ENCODE measurements around the gene TAF4B.
"Not testable (repeated sequence)": the region's sequence is repeated elsewhere in the genome, so short reads cannot be mapped to it uniquely, and the experiment has no call there.

The TAF4B gene

DNA sequence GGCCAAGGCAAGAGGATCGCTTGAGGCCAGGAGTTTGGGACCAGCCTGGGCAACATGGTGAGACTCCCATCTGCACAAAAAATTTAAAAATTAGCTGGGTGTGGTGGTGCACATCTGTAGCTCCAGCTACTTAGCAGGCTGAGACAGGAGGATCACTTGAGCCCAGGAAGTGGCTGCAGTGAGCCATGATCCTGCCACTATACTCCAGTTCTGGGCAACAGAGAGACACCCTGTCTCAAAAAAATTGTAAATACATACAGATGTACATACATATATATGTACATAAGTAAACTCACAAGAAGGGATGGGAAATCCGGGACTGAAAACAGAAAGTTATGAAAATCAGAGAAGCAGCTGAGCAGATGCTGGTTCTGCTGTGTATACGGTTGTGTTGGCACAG, 29.6 kb upstream of the TAF4B start:
- no peak overlapping the region for H3K4me3 ChIP-seq (ENCODE audit: low read depth, low read length)
- TF ChIP-seq, protein P1, sequence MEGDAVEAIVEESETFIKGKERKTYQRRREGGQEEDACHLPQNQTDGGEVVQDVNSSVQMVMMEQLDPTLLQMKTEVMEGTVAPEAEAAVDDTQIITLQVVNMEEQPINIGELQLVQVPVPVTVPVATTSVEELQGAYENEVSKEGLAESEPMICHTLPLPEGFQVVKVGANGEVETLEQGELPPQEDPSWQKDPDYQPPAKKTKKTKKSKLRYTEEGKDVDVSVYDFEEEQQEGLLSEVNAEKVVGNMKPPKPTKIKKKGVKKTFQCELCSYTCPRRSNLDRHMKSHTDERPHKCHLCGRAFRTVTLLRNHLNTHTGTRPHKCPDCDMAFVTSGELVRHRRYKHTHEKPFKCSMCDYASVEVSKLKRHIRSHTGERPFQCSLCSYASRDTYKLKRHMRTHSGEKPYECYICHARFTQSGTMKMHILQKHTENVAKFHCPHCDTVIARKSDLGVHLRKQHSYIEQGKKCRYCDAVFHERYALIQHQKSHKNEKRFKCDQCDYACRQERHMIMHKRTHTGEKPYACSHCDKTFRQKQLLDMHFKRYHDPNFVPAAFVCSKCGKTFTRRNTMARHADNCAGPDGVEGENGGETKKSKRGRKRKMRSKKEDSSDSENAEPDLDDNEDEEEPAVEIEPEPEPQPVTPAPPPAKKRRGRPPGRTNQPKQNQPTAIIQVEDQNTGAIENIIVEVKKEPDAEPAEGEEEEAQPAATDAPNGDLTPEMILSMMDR (IDR thresholded peaks at IDR 0.05; ENCODE audit: low read depth, low read length, missing control alignments) = no peak
- DNase-seq (ENCODE audit: low read depth) = no peak

DNA sequence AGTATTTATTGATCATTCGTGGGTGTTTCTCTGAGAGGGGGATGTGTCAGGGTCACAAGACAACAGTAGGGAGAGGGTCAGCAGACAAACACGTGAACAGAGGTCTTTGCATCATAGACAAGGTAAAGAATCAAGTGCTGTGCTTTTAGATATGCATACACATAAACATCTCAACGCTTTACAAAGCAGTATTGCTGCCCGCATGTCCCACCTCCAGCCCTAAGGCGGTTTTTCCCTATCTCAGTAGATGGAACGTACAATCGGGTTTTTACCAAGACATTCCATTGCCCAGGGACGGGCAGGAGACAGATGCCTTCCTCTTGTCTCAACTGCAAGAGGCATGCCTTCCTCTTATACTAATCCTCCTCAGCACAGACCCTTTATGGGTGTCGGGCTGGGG, 24.2 kb upstream of the TAF4B start:
- not testable (repeated sequence) for H3K4me3 ChIP-seq (ENCODE audit: low read depth, low read length); DNase-seq (ENCODE audit: low read depth)

DNA sequence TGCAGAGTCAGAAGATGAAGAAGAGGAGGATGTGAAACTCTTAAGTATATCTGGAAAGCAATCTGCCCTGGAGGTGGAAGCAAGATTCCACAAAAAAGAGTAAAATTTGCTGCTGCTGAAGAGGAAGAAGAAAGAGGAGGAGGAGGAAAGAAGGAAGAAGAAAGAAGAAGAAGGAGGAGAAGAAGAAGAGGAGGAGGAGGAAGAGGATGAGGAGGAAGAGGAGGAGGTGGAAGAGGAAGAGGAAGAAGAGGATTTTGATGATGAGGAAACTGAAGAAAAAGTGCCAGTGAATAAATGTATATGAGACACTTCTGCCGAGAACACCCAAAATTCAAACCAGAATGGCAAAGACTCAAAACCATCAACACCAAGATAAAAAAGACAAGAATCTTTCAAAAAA, 20.9 kb upstream of the TAF4B start:
- no peak for DNase-seq (ENCODE audit: low read depth)
- TF ChIP-seq, protein P1 (IDR thresholded peaks at IDR 0.05; ENCODE audit: low read depth, low read length, missing control alignments) = no peak
- H3K4me3 ChIP-seq (ENCODE audit: low read depth, low read length) = no peak overlapping the region

DNA sequence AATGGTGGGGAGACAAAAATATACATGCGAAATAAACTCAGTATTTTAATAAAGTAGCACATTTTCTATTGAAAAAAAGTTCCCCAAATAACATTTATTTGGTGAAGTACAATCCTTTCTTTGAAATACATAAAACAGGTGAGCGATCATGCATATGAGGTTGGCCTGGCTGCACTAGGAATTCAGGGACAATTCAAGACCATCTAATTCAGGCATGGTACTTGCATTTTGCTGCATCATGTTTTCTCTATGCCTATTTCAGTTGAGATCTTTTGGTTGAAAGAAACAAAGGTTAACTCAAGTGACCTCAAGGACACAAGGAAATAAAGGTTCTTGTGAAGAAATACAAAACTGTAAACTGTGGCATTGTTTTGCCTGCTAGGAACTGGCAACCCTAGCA, 19.8 kb upstream of the TAF4B start:
- TF ChIP-seq, protein P1 (IDR thresholded peaks at IDR 0.05; ENCODE audit: low read depth, low read length, missing control alignments) = no peak
- no peak for DNase-seq (ENCODE audit: low read depth)
- no peak overlapping the region for H3K4me3 ChIP-seq (ENCODE audit: low read depth, low read length)

DNA sequence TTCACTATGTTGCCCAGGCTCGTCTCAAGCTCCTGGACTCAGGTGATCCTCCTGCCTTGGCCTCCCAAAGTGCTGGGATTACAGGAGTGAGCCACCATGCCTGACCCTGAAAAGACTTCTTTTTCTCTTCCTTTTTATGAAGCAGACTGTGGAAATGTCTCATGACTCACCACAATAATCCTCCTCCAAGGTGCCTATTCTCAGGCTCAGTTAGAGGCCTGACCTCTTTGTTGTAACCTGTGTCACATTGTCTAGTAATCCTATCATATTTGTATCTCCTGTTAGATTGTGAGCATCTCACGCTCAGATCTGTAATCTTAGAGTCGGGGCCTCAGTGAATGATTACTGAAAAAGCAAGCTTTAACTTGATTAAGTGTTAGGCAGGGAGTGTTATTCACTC, 18.3 kb upstream of the TAF4B start:
- no peak for DNase-seq (ENCODE audit: low read depth)
- TF ChIP-seq, protein P1 (IDR thresholded peaks at IDR 0.05; ENCODE audit: low read depth, low read length, missing control alignments) = no peak
- no peak overlapping the region for H3K4me3 ChIP-seq (ENCODE audit: low read depth, low read length)

DNA sequence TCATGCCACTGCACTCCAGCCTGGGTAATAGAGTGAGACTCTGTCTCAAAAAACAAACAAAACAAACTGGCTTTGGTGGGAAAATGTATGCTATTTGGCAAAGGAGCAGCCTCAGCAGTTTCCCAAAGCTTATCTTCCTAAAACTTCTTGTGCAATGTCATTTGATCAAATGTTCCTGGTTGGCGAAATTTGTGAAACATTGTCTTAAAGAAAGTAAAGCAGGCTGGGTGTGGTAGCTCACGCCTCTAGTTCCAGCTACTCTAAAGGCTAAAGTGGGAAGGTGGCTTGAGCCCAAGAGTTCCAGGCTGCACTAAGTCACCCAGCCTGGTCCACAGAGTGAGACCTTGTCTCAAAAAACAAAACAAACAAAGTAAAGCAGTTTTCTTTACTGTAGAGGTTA, 17.3 kb upstream of the TAF4B start:
- no peak for DNase-seq (ENCODE audit: low read depth)
- TF ChIP-seq, protein P1 (IDR thresholded peaks at IDR 0.05; ENCODE audit: low read depth, low read length, missing control alignments) = no peak
- H3K4me3 ChIP-seq (ENCODE audit: low read depth, low read length) = no peak overlapping the region

DNA sequence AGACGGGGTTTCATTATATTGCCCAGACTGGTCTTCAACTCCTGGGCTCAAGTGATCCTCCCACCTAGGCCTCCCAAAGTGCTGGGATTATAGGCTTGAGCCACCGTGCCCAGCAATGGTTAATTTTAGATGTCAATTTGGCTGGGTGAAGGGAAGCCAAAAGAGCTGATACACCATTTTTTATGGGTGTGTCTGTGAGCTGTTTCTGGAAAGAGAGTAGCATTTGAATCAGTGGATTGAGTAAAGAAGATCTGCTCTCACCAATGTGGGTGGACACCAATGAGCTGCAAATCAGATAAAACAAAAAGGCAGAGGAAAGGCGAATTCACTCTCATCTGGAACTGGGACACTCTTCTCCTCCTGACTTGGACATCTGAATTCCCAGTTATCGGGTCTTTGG, 16.1 kb upstream of the TAF4B start:
- no peak overlapping the region for H3K4me3 ChIP-seq (ENCODE audit: low read depth, low read length)
- TF ChIP-seq, protein P1 (IDR thresholded peaks at IDR 0.05; ENCODE audit: low read depth, low read length, missing control alignments) = no peak
- DNase-seq (ENCODE audit: low read depth) = no peak

All from GM12864 (cell line).